ENCODE results near the gene CHCHD5. TPM values are rescaled to one million over a fixed set of nuclear protein-coding genes. Genes with fewer than 3 reads are reported as not detected.

Gene CHCHD5
- total and polyA plus RNA-seq, 2 of the 8 experiments (the other 6 are each of a cell fraction or from before 2014, with no cell fraction given), result 27.2 to 71.5 TPM

DNA sequence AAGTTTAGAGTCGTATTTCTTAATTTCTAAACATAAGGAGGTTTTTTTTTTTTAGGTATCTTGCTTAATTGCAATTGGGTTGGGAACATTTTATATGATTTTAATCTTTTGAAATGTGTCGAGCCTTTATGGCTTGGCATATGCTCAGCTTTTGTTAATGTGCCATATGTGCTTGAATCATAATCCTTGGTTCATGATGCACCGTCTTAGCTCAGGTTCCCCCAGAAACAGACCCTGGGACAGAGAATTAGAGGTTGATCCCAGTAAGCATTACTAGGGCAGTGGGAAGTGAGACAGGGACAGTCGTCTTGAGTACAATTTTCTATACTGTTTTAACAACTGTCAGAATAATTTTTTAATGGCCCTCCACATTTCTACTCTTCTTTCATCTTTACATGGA lies 9.3 kb downstream of the CHCHD5 start:
- H2BK12ac ChIP-seq (ENCODE audit: low read depth, low read length), result no peak overlapping the region
- no peaks in the 10 kb centered on the region for H3K36me3 ChIP-seq (ENCODE audit: control insufficient read depth in 2 of 4, insufficient read depth in 4 of 4, low read length in 3 of 4)
- no peak overlapping the region for H3K4me2 ChIP-seq (ENCODE audit: insufficient read depth in 1 of 2, low read depth in 2 of 2, low read length in 2 of 2)
- H3K56ac ChIP-seq (replicated peaks; ENCODE audit: insufficient read length, low read depth, low read length), result no peak overlapping the region
- H3K79me1 ChIP-seq (ENCODE audit: low read depth, low read length), result no peaks in the 10 kb centered on the region
- no peak overlapping the region for H3K4ac ChIP-seq (replicated peaks; ENCODE audit: insufficient read length, low read depth, low read length)
- no peak overlapping the region for H3K4me3 ChIP-seq (ENCODE audit: extremely low read depth in 1 of 4, insufficient read depth in 2 of 4, low read depth in 3 of 4, low read length in 4 of 4)
- H3K14ac ChIP-seq (ENCODE audit: insufficient read length), result no peak overlapping the region
- H2AK5ac ChIP-seq (ENCODE audit: low read depth, low read length), result no peak overlapping the region
- ChIA-PET CTCF (ENCODE audit: partially characterized antibody) (interaction anchor here (1.8 to 3.7 kb wide), 2 partner anchors 9 to 132 kb away, joined by 5 to 17 read pairs; partner anchors contain the start of gene CHCHD5), POLR2A (ENCODE audit: partially characterized antibody) (interaction anchor here (0.8 to 1.0 kb wide), 2 partner anchors 11 to 21 kb away, joined by 3 to 4 read pairs; no protein-coding TSS in a partner anchor)
- H3K79me2 ChIP-seq (ENCODE audit: control insufficient read depth in 1 of 2, insufficient read depth in 2 of 2, low read length in 2 of 2), result no peaks in the 10 kb centered on the region
- no peak overlapping the region for H2AFZ ChIP-seq (ENCODE audit: low read length)
- no peaks in the 10 kb centered on the region for H3K23me2 ChIP-seq (ENCODE audit: low read depth, low read length)
- no peak overlapping the region for H4K8ac ChIP-seq (ENCODE audit: extremely low read depth, insufficient read depth, low read length)
- no peak overlapping the region for H4K91ac ChIP-seq (replicated peaks; ENCODE audit: insufficient read length, low read length)
- no peaks in the 10 kb centered on the region for H3K9me3 ChIP-seq (ENCODE audit: insufficient read depth in 2 of 2, low read depth in 1 of 2, low read length in 1 of 2)
- no peak overlapping the region for H3K27ac ChIP-seq (ENCODE audit: low read depth, low read length)
- no peak overlapping the region for H2BK120ac ChIP-seq (replicated peaks; ENCODE audit: low read depth, low read length)
- DNase-seq (ENCODE audit: low read depth in 1 of 2, low spot score in 2 of 2), result no peak
- peaks cover 0 to 3% (median 1%) of the 10 kb centered on the region in 4 experiments; a peak in 4 of 7 replicates for H3K4me1 ChIP-seq (replicated peaks in 1 of 4; ENCODE audit: control insufficient read depth in 3 of 4, insufficient read depth in 4 of 4, low read length in 3 of 4)
- WGBS, 2 experiments (ENCODE audit: extremely low coverage in 1 of 2, insufficient coverage in 1 of 2, insufficient read length in 1 of 2, insufficient replicate concordance in 2 of 2, low coverage in 1 of 2, low lambda C conversion rate in 2 of 2, missing lambda C conversion rate in 1 of 2), result 87% methylated on average over 4 of the region's 4 CpGs; no CpG with 5 or more reads in 1 of the 2 experiments
- H3K9ac ChIP-seq (replicated peaks in 1 of 4; ENCODE audit: extremely low read depth in 1 of 4, low read depth in 3 of 4, low read length in 3 of 4), result no peak overlapping the region
- no peaks in the 10 kb centered on the region for H4K20me1 ChIP-seq (replicated peaks in 1 of 2; ENCODE audit: control insufficient read depth in 1 of 2, insufficient read depth in 2 of 2, low read length in 2 of 2)
- no peak overlapping the region for H2BK20ac ChIP-seq (ENCODE audit: low read length)
- H2BK15ac ChIP-seq (ENCODE audit: low read length), result no peak overlapping the region
- H2BK5ac ChIP-seq (ENCODE audit: low read depth, low read length), result no peak overlapping the region
- no peaks in the 10 kb centered on the region for H3K27me3 ChIP-seq (replicated peaks in 1 of 4; ENCODE audit: control insufficient read depth in 3 of 4, extremely low read depth in 1 of 4, insufficient read depth in 3 of 4, low read length in 3 of 4)
- no peak overlapping the region for H4K5ac ChIP-seq (ENCODE audit: insufficient read length, low read depth, low read length)
- no peak overlapping the region for H3K23ac ChIP-seq (ENCODE audit: insufficient read length)
- H3K18ac ChIP-seq (ENCODE audit: extremely low read depth, low read length), result no peak overlapping the region
- no peak for FAIRE-seq
- TF ChIP-seq KDM1A (IDR thresholded peaks at IDR 0.05; ENCODE audit: borderline replicate concordance, low read length) (no peak), NANOG (IDR thresholded peaks at IDR 0.05; ENCODE audit: insufficient read depth, low read depth, low read length, poor library complexity, severe bottlenecking) (no peak), EZH2 (IDR thresholded peaks at IDR 0.05; ENCODE audit: low read depth, low read length, severe bottlenecking) (no peak), CEBPB (IDR thresholded peaks at IDR 0.05; ENCODE audit: low read depth, low read length) (no peak), SUZ12 (IDR thresholded peaks at IDR 0.05; ENCODE audit: low read length) (no peak), TEAD4 (IDR thresholded peaks at IDR 0.05; ENCODE audit: low read depth, low read length) (no peak), HDAC6 (IDR thresholded peaks at IDR 0.05; ENCODE audit: low read depth, low read length) (no peak), CBX8 (IDR thresholded peaks at IDR 0.05; ENCODE audit: borderline replicate concordance, low read depth, low read length) (no peak), RFX5 (IDR thresholded peaks at IDR 0.05; ENCODE audit: borderline replicate concordance, low read depth, low read length) (no peak), SIN3A (conservative IDR thresholded peaks at IDR 0.05 in 1 of 2, IDR thresholded peaks at IDR 0.05 in 1 of 2; ENCODE audit: low read depth in 1 of 2, low read length in 2 of 2) (no peak), PHF8 (conservative IDR thresholded peaks at IDR 0.05; ENCODE audit: low read depth, low read length) (no peak)
- TF ChIP-seq, protein P1, sequence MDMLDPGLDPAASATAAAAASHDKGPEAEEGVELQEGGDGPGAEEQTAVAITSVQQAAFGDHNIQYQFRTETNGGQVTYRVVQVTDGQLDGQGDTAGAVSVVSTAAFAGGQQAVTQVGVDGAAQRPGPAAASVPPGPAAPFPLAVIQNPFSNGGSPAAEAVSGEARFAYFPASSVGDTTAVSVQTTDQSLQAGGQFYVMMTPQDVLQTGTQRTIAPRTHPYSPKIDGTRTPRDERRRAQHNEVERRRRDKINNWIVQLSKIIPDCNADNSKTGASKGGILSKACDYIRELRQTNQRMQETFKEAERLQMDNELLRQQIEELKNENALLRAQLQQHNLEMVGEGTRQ (IDR thresholded peaks at IDR 0.05; ENCODE audit: low read length), result no peak

Measured in H1 (cell line).